Heart left ventricle (tissue), 13 donors: ENCODE measurements around the gene XYLT1.

Experiments used
- CTCF ChIP-seq, 12 donors: fragments of 200-600 bp; sonication (generic) in 4 of 12; IDR thresholded peaks; one replicate each; pipeline versions ENCODE4 v1.5.0 to v1.8.0; 2018 to 2022; ENCODE audit warnings: antibody characterized with exemption in 12 of 12, mild to moderate bottlenecking in 5 of 12
- POLR2A ChIP-seq, 2 donors: fragments of 450-650 bp; IDR thresholded peaks; one replicate each; pipeline ENCODE4 v1.6.1; 2017; ENCODE audit warnings: antibody characterized with exemption in 2 of 2, mild to moderate bottlenecking in 2 of 2, moderate library complexity in 2 of 2
- donor health status: ischemic (EF 13 %, LVEDD 7.1; RV severe dilation, severe dysfunction).
- donor health status: DM: no; HTN: yes; CAD: no.
- donor health status: DM: no; HTN: no; CAD: no.
- donor health status: ischemic (EF 25% LVEDD 6.9; RV normal size, moderate dysfunction).
- donor health status: ischemic (EF 25% LVEDD 5.7; RV mildly dilated, moderate dysfunction).
- donor health status: ischemic (EF 35%, LVEDD 5.7; RV mildly dilated, moderate dysfunction).
- donor health status: nonischemic (EF 11% LVEDD 7.7; RV severe dilation, severe dysfunction).
- donor health status: DM: yes; HTN: yes; CAD: no.
- donor health status: PGD.
- donor health status: ischemic (EF 29% LVEDD 5.4; RV normal size, mild dysfunction).
- donor health status: nonischemic (EF 23%, LVEDD 6.1; RV moderate dilation, normal function).

GRCh38 chr16:17369421-17370222 lies 101.1 kb downstream of the XYLT1 start:
- TF ChIP-seq CTCF (IDR thresholded peaks at IDR 0.05) (no peak), POLR2A (IDR thresholded peaks at IDR 0.05) (no peak)
